Germinal center (tissue), 1 donor: Measurements from ENCODE around the gene LSG1.
"Not testable (repeated sequence)": the region's sequence is repeated elsewhere in the genome, so short reads cannot be mapped to it uniquely, and the experiment has no call there.

Experiments used
- DNase-seq: peaks from one replicate; pipeline ENCODE4 v3.0.0; 2012; ENCODE audit warnings: mixed read lengths, low spot score

The LSG1 gene

GRCh38 chr3:194617827-194618226 lies 54.2 kb downstream of the LSG1 start:
- no peak for DNase-seq

GRCh38 chr3:194617143-194617671 lies 54.8 kb downstream of the LSG1 start:
- DNase-seq = no peak

- no peak for DNase-seq
Observed at GRCh38 chr3:194615226-194615625, 56.8 kb downstream of the LSG1 start.

- no peak for DNase-seq
Observed at GRCh38 chr3:194612221-194612620, 59.8 kb downstream of the LSG1 start.

- no peak for DNase-seq
Observed at GRCh38 chr3:194610689-194611088, 61.3 kb downstream of the LSG1 start.

GRCh38 chr3:194609601-194610000 lies 62.4 kb downstream of the LSG1 start:
- no peak for DNase-seq

- DNase-seq = no peak
Observed at GRCh38 chr3:194608981-194609380, 63.0 kb downstream of the LSG1 start.

GRCh38 chr3:194607592-194608389 lies 64.2 kb downstream of the LSG1 start:
- no peak for DNase-seq

- no peak for DNase-seq
Observed at GRCh38 chr3:194606941-194607340, 65.0 kb downstream of the LSG1 start.

- no peak for DNase-seq
Observed at GRCh38 chr3:194606163-194606562, 65.8 kb downstream of the LSG1 start.

GRCh38 chr3:194605314-194605713 lies 66.7 kb downstream of the LSG1 start:
- not testable (repeated sequence) for DNase-seq

GRCh38 chr3:194604837-194605236 lies 67.2 kb downstream of the LSG1 start:
- DNase-seq = no peak

- DNase-seq = no peak
Observed at GRCh38 chr3:194604126-194604525, 67.9 kb downstream of the LSG1 start.

GRCh38 chr3:194602669-194603171 lies 69.3 kb downstream of the LSG1 start:
- no peak for DNase-seq

- no peak for DNase-seq
Observed at GRCh38 chr3:194598771-194599557, 73.0 kb downstream of the LSG1 start.

- no peak for DNase-seq
Observed at GRCh38 chr3:194596906-194597305, 75.1 kb downstream of the LSG1 start.

GRCh38 chr3:194592798-194593752 lies 78.9 kb downstream of the LSG1 start:
- DNase-seq = peak; percentile 38
